ENCODE data around the gene UNK.
"Not testable (repeated sequence)": the region's sequence is repeated elsewhere in the genome, so short reads cannot be mapped to it uniquely, and the experiment has no call there.

Gene UNK

DNA sequence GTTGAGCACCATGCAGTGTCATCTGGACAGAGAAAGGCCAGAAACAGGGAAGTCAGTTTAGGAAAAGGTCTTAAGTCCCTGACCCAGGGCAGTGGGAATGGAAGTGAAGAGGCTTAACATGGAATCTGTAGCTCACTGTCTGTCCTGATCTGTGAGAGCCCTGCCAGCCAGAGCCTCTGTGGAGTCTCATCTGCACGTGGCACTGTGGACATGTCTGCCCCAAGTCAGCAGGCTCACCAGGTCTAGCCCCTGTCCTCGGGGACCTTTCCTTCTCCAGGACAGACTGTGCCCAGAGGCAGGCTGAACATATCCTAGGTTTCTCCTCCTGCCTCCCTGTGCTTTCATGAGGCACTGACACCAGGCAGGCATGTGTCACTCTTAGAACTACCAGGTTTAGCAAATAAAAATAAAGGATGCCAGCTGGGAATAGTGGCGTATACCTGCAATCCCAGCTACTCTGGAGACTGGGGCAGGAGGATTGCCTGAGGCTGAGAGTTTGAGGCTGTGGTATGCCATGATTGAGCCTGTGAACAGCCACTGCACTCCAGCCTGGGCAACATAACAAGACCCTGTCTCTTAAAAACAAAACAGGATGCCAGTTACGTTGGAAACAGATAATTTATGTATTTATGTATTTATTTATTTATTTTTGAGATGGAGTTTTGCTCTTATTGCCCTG is 22.4 kb downstream of the UNK start:
- DNase-seq, result no peak

DNA sequence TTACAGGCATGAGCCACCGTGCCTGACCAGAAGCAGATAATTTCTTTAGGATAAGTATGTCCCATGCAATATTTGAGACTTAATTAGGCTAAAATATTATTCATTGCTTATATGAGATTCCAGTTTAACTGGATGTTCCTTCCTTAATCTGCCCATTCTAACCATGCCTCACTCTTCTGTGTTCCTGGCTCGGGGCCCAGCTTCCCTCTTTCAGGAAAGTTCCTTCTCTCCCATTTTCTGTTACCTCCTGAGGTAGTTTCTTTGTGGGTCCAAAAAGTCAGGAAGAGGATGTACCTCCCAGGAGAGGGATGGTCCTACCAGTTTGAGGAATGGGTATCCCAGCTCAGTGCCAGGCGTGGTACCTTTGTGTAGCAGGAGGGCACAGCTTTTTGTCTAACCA is 23.3 kb downstream of the UNK start:
- DNase-seq, result no peak

DNA sequence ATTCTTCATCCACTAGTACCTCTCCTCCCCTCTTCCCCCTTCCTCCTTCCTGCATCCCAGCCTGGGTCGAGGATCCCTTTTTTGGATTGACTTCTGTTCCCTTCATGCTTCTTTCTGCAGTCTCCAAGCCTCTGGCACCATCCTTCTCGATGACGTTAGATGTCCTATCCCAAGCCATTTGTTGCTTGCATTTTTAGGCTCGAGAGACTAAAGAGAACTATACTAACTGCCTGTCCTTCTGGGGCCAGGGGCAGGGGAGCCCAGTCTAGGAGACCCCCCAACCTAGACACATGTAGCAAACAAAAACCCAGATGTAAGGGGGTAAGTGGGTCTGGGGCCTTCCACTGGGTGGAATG is 23.9 kb downstream of the UNK start:
- no peak for DNase-seq

DNA sequence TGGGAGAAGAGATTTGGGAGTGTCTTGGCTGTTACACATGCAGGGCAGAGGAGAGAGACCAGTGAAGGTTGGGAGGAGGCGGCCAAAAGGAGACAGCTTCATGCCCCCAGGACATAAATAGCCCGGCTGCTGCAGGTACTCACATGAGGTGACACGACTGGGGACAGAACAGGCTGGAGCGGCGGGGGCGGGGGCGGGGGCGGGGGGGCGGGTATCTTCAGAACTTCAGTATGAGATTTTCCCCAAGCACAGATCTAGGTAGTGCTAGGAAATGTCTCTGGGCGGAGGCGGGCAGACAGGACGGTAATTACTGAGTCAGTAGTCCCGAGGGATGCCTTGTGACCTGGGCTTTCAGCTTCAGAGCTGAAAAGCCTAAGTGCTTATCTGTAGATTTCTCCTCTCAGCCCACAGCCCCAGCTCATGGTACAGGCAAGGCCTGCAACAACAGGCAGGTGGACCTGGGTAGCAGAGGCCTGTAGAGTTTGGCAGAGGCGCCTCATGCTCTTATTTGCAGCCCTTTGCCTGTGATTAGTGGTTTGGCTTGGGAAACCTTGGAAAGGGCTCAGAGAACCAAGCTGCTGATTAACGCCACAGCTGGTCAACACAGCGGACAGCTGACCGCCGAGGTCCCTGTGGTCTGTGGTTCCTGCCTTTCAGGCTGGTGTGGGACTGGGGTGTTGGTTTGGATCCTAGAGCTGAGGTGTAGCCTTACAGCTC is 24.5 kb downstream of the UNK start:
- peak; percentile 54 for DNase-seq

DNA sequence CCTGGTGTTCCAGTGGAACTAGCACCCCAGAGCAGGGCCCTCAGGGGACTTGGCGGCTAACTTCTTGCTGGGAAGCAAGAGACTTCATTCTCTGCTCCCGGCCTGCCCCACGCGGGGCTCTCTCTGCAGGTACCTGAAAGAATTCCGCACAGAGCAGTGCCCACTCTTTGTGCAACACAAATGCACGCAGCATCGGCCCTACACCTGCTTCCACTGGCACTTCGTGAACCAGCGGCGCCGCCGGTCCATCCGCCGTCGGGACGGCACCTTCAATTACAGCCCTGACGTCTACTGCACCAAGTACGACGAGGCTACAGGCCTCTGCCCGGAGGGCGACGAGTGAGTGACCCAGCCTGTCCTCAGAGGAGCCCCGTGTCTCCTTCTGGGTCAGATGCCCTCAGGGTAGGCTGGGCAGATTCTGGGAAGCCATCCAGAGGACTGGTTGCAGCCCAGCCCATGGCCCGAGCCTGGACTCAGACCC is 25.1 kb downstream of the UNK start:
- DNase-seq, result no peak

DNA sequence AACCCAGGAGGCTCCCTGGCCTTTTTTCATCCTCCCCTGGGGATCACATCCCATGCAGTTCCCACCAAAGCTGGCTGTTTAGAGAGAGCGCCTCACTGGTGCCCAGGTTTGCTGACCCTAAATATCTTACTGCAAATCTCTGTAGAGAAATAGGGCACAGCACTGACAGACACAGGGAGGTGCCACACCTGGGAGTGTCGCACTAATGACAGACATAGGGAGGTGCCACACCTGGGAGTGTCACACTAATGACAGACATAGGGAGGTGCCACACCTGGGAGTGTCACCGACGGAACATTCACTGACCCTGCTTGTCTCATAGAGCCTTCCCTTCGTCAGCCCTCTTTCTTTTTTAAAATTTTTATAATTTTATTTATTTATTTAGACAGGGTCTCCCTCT is 25.6 kb downstream of the UNK start:
- no peak for DNase-seq

DNA sequence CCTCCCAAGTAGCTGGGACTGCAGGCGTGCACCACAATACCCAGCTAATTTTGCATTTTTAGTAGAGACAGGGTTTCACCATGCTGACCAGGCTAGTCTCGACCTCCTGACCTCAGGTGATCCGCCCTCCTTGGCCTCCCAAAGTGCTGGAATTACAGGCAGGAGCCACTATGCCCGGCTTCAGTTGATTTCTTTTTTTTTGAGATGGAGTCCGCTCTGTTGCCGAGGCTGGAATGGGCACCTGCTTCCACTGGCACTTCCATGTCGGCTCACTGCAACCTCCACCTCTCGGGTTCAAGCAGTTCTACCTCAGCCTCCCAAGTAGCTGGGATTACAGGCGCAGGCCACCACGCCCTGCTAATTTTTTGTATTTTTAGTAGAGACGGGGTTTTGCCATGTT is 26.1 kb downstream of the UNK start:
- DNase-seq, result not testable (repeated sequence)

DNA sequence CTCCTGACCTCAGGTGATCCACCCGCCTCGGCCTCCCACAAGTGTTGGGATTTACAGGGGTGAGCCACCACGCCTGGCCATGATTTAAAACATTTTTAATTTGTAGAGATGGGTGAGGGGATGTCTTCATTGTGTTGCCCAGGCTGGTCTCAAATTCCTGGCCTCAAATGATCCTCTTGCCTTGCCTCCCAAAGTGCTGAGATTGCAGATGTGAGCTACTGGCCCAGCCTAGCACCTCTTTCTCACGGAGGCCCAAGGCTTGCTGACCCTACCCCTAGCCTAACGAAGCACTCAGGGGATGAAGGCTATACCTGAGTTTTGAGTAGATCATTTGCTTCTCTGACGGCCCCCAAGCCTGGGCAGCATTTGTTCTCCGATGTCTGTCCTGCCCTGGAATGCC is 26.6 kb downstream of the UNK start:
- DNase-seq, result no peak

DNA sequence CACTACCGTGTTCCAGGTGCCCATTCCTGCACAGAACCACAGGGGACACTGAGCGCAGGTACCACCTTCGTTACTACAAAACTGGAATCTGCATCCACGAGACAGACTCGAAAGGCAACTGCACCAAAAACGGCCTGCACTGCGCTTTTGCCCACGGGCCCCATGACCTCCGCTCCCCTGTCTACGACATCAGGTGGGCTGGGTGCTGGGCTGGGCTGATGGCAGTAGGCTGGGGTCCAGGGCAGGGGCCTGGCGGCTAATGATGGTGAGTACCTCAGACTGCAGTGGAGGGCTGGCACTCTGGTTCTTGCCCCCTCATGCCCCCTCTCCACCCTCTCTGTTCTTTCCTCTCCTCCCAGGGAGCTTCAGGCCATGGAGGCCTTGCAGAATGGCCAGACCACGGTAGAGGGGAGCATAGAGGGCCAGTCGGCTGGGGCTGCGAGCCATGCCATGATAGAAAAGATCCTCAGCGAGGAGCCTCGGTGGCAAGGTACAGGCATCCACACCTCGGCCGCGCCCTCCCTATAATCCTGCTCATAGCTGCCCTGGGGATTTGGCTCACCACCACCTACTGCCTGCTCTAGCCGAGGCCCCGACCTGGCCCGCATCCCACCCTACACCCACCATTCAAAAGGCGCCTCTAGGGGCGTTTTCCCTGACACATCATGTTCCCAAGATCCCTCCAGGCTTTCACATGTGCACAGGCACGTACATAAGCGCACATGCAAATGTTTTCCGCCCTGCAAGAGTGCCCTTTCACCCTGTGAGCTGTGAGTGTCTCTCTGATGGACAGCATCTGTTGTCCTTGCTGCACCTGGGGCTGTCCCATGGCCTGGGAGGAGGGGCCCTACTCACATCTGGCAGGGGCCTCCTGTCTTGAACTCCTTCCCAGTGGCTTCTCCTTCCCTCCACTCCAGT is 27.7 kb downstream of the UNK start:
- DNase-seq, result no peak

DNA sequence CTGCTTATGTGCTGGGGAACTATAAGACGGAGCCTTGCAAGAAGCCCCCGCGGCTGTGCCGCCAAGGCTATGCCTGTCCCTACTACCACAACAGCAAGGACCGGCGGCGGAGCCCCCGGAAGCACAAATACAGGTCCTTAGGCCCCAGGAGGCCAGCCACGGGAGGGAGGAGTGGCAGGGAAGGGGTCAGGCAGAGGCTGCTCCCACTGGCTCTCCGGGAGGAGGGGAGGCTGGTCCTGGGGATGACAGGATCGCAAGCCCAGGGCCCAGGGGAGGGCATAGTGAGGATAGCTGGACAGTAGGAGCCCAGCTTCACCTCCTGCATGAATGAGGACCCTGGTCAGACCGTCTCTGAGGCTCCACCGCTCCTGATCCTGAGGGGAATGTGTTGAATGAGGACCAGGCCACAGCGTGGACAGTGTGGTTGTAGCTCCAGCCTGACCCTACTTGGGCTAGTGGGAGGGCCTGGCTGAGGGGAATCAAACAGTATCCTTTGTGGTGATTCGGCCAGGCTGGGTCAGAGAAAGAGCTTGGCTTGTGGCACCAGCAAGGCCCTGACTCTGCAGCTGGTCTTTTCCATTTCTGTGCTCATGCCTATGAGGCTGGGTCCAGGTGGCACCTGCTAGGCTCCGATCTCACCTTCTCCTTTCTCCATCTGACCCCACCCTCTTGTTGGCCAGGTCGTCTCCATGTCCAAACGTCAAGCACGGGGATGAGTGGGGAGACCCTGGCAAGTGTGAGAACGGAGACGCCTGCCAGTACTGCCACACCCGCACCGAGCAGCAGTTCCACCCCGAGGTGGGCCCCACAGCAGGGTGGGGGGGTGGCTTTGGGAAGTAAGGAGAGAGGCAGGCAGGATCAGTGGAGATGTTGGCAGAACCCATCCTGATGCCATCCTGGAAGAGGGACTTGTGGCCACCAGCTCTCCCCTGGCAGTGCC is 28.7 kb downstream of the UNK start:
- DNase-seq, result no peak

DNA sequence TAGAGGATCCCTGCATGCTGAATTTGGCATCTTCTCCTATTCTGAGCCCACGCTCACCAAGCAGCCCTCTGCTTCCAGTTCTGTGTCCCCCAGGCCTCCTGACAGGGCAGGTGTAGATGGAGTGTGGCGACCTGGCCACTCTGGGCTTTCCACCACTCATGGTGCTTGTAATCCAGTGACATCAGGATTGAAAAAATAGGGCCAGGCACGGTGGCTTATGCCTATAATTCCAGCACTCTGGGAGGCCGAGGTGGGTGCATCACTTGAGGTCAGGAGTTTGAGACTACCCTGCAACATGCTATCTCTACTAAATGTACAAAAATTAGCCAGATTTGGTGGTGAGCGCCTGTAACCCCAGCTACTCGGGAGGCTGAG is 29.4 kb downstream of the UNK start:
- no peak for DNase-seq

DNA sequence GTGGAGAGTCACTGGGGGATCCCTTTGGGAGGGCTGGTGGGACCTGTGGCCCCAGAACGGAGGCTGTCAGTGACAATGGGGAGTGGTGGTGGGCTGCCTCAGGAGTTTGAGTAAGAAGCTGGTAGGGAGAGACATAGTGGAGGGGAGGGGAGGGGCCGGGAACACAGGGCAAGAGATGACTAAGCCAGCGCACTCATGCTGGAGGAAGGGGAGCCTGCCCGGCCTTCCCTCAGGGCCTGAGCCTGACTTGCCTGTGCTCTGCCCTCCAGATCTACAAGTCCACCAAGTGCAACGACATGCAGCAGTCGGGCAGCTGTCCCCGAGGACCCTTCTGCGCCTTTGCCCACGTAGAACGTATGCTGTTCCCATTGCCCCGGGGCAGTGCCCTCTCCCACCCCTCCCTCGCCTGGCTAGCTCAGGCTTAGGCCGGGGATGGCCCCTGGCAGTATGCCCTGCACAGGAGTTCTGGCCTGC is 30.3 kb downstream of the UNK start:
- DNase-seq, result no peak

DNA sequence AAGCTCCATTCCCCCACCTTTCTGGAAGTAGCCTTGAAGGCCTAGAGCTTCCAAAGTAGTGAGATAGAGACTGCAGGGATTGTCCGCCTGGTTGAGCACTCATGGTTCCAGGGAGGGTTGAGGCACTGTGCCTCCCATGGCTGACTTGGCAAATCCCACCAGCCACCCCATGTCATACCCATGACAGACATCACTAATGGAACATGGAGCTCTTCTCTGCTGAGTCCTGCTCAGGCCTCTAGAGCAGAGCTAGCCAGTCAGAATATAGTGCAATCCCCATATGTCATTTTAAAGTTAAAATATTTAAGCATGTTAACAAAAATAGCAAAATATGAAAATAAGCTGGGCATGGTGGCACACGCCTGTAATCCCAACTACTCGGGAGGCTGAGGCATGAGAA is 30.8 kb downstream of the UNK start:
- no peak for DNase-seq

DNA sequence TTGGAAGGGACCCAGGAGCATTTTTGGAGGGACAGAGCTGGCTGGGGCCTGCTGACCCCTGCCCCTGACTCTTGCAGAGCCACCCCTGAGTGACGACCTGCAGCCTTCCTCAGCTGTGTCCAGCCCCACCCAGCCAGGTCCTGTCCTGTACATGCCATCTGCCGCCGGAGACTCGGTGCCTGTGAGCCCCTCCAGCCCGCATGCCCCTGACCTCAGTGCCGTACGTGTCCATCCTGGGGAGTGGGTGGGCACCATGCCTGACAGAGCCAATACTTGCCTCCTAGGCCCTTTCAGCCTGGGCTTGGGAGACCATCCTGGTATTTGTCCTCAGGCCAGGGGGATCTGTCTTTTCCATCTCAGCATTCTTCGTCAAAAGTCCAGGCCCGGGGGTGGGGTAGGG is 32.1 kb downstream of the UNK start:
- no peak for DNase-seq

DNA sequence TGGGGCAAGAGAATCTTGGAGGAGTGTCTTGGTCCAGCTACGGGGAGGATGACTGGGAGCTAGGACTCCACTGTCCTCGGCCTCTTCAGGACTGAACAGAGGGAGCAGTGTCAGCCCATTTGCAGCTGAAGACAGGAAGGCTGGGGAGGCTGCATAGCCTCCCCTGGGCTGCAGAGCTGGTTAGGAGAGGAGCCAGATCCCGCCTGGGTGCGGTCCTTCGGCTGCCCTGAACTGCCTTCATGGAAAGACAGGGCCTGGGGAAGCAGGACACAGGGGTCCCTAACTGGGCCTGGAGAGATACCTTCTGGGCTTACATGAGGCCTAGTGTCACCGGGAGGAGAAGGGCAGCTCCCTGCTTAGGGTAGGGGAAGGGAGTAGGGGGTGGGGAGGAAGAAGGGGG is 33.0 kb downstream of the UNK start:
- no peak for DNase-seq

DNA sequence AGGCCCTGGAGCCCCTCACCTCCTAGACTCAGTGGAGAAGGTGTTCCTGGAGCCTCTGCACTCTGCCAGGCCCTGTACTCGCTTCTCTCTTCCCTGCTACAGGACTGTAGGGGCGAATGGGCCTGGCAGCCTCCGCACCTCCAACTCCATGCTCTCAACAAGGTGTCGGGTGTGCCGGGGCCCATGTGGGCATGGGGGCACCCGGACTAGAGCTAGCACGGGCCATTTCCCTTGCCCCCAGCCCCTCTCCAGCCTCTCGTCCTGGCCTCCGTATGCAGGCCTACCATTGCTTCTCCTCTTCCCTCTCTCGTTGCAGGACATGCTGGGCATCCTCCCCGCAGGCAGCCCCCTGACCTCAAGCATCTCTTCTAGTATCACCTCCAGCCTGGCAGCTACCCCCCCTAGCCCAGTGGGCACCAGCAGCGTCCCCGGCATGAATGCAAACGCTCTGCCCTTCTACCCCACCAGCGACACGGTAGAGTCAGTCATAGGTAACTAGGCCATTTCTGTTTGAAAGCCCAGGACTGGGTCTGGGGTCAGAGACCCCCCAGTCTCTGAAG is 33.8 kb downstream of the UNK start:
- DNase-seq, result no peak

DNA sequence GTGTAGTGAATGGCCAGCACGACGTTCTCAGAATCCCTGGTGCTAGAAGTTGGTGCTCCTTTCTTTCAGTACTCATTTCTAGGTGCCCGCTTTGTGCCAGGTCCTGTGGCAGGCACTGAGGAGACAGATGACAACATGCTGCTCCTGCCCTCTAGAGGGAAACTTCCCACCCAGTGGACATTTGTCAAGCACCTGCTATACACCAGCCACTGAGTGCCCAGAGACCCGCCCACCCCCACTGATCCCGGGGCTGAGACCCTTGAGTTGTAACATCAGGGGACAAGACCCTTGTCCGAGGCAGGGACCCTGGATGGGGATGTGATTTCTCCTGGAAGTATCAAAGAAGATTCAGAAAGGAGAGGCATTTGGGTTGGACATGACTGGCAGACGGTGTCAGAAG is 34.5 kb downstream of the UNK start:
- DNase-seq, result no peak

DNA sequence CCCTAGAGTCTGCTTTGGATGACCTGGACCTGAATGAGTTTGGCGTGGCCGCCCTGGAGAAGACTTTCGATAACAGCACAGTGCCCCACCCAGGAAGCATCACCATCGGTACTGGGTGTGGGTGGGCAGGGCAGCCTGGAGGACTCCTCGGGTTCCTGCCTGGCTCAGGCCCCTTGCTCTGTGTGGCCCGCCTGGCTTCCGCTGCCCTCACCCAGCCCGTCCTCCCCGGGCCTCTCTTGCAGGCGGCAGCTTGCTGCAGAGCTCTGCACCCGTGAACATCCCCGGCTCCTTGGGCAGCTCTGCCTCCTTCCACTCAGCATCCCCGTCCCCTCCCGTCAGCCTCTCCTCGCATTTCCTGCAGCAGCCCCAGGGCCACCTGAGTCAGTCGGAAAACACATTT is 35.1 kb downstream of the UNK start:
- DNase-seq, result no peak

DNA sequence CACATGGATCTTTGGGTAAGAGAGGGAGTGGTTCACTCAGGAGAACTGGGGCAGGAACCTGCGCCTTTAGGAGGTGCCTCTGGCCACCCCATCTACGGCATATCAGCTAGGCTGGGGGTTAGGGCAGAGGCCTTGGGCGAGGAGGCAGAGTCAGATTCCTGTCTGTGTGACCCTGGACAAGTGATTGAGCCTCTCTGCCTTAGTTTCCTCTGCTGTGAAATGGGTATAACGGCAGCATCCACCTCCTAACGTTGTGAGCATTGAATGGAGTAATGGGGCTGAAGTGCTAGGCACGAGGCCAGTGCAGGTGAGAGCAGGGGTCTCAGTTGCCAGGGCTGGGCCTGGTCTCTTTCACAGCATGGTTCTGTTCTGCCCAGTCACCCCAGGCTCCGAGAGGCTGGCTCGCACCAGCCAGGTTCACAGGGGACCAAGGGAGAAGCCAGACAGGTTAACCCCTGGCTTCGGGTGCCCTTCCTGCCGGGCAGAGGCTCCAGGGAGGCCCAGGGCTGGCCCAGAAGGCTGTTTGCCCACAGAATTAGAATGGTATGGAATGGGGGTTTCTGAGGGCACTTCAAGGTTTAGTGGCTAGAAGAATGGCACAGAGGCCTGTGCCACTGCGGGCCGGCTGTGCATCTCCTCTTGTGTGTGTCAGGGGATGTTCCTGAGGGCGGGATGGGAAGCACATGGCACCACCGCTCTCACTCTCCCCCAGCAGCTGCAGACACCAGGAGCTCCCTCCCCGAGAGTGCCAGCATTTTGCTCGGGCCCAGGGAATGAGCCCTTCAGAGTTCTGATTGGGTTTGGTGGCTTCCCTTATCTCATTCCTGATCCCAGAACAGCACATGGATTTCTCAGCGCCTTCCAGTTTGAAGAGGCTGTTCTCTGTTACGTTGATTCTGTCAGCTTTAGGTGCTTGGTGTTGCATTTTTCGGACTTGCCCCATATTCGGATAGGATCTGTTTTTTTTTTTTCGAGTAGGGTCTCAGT is 35.8 kb downstream of the UNK start:
- DNase-seq, result no peak

DNA sequence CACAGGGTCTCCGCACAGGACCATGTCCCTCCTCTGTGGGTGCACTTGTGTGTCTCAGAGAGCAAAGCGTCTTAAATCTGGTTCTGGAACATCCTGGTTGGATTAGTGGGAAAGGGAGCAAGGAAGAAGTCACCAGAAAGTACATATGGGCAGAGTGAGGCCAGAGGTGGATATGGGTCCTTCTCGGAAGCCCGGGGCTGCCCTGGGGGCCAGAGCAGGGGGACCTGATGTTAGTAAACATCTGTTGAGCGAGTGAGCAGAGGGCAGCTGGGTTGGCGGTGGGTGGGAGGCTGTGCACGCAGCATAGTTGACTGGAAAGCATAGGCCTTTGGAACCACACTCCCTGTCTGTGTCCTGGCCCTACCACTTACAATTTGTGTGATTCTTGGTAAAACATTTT is 36.9 kb downstream of the UNK start:
- no peak for DNase-seq
